GM20000 (cell line): Measurements from ENCODE around the gene CPN1.
"Not testable (repeated sequence)": the region's sequence is repeated elsewhere in the genome, so short reads cannot be mapped to it uniquely, and the experiment has no call there.

Experiments used
- DNase-seq: peaks from one replicate; pipeline ENCODE4 v3.0.0; 2012; ENCODE audit warnings: low spot score
- CTCF ChIP-seq: IDR thresholded peaks from 2 replicates; pipeline ENCODE4 v1.5.1; 2012; ENCODE audit warnings: mild to moderate bottlenecking, control low read depth; ENCODE audit errors: extremely low read depth, missing control alignments

CPN1 gene

GRCh38 chr10:100021322-100021721 lies 60.3 kb downstream of the CPN1 start:
- DNase-seq: no peak
- TF ChIP-seq CTCF: no peak

GRCh38 chr10:100020886-100021253 lies 60.8 kb downstream of the CPN1 start:
- no peak for TF ChIP-seq CTCF
- no peak for DNase-seq

GRCh38 chr10:100020142-100020885 lies 61.4 kb downstream of the CPN1 start:
- TF ChIP-seq CTCF: no peak
- peak; percentile 60 for DNase-seq

- no peak for DNase-seq
- no peak for TF ChIP-seq CTCF
These were observed 61.9 kb downstream of the CPN1 start for GRCh38 chr10:100019787-100020141.

- no peak for TF ChIP-seq CTCF
- peak; percentile 81 for DNase-seq
These were observed 67.5 kb downstream of the CPN1 start for GRCh38 chr10:100014071-100014762.

GRCh38 chr10:100013621-100014020 lies 68.0 kb downstream of the CPN1 start:
- no peak for TF ChIP-seq CTCF
- no peak for DNase-seq

GRCh38 chr10:100011906-100012305 lies 69.8 kb downstream of the CPN1 start:
- not testable (repeated sequence) for DNase-seq
